ENCODE measurements around the gene CNOT4.

DNA sequence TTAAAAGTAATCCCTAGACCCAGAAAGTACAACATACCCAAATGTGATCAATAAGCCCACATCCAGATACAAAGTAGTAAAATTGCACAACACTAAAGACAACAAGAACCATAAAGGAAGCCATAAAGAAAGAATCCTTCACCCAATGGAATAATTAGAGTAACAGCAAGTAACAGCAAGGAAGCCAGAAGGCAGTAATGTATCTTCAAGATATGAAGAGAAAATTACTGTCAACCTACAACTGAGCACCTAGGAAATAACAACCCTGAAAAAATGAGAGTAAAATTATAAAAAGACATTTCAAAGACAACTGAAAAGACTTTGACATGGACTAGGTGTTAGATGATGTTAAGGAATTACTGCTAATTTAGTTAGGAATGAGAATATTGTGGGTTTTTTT is 60.5 kb downstream of the CNOT4 start:
- TF ChIP-seq, protein P1, sequence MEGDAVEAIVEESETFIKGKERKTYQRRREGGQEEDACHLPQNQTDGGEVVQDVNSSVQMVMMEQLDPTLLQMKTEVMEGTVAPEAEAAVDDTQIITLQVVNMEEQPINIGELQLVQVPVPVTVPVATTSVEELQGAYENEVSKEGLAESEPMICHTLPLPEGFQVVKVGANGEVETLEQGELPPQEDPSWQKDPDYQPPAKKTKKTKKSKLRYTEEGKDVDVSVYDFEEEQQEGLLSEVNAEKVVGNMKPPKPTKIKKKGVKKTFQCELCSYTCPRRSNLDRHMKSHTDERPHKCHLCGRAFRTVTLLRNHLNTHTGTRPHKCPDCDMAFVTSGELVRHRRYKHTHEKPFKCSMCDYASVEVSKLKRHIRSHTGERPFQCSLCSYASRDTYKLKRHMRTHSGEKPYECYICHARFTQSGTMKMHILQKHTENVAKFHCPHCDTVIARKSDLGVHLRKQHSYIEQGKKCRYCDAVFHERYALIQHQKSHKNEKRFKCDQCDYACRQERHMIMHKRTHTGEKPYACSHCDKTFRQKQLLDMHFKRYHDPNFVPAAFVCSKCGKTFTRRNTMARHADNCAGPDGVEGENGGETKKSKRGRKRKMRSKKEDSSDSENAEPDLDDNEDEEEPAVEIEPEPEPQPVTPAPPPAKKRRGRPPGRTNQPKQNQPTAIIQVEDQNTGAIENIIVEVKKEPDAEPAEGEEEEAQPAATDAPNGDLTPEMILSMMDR (IDR thresholded peaks at IDR 0.05): no peak
- TF ChIP-seq POLR2A (IDR thresholded peaks at IDR 0.05; ENCODE audit: low read length) (no peak), HOXB5 (CRISPR knock-in tag; IDR thresholded peaks at IDR 0.05) (no peak), NR3C1 (IDR thresholded peaks at IDR 0.05) (no peak), NFE2L2 (conservative IDR thresholded peaks at IDR 0.05; ENCODE audit: low read length) (no peak), ESRRA (IDR thresholded peaks at IDR 0.05; ENCODE audit: borderline replicate concordance, low read length) (no peak), PHF8 (IDR thresholded peaks at IDR 0.05; ENCODE audit: borderline replicate concordance, low read depth) (no peak)
- TF ChIP-seq, protein P2, sequence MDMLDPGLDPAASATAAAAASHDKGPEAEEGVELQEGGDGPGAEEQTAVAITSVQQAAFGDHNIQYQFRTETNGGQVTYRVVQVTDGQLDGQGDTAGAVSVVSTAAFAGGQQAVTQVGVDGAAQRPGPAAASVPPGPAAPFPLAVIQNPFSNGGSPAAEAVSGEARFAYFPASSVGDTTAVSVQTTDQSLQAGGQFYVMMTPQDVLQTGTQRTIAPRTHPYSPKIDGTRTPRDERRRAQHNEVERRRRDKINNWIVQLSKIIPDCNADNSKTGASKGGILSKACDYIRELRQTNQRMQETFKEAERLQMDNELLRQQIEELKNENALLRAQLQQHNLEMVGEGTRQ (IDR thresholded peaks at IDR 0.05): no peak
